Measurements from ENCODE around the gene CARNS1. TPM values are rescaled to one million over a fixed set of nuclear protein-coding genes. Genes with fewer than 3 reads are reported as not detected.

CARNS1 gene
- polyA plus RNA-seq, 1 of the 3 experiments (the other 2 are of a cell fraction) = 0.23 TPM

DNA sequence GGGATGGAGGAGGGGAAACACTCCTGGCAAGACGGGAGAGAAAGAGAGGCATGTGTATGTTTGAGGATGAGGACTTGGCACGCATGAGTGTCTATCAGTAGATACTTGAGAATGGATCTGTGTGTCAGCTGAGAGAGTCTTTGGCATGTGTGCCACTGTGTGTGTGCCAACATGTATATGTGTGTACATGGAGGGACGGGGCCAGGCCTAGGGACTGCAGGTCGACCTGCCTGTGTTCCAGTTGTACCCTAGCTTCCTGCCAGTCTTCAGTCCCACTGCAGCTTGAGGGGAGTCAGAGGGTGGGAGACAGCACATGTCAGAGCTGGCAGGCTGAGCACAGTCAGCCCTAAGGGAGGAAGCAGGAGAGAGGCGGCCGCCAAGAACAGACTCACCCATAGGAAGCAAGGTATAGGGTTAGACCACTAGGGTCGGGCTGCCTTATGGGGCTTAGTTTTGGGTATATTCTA lies 47.7 kb upstream of the CARNS1 start:
- ChIA-PET CTCF (interaction anchor here (3.2 to 20.0 kb wide), 3 partner anchors 11 to 15 kb away, joined by 15 to 955 read pairs (median 78); partner anchors contain the start of genes CLCF1 and POLD4), POLR2A (interaction anchor here (1.3 kb wide), 1 partner anchor 137 kb away, joined by 3 read pairs; the partner anchor contains the start of gene PITPNM1)
- Histone ChIP-seq H3K9me2 (no peaks in the 10 kb centered on the region), H3K27ac (ENCODE audit: low read depth in 2 of 2, low read length in 1 of 2) (no peak overlapping the region), H2AFZ (ENCODE audit: low read depth) (no peak overlapping the region), H4K20me1 (ENCODE audit: insufficient read depth) (peaks cover 74% of the 10 kb centered on the region), H3K4me1 (ENCODE audit: control insufficient read depth in 1 of 2, insufficient read depth in 2 of 2, low read depth in 1 of 2, low read length in 1 of 2) (peaks cover 17 to 28% of the 10 kb centered on the region in 2 experiments; a peak in 3 of 4 replicates), H3K27me3 (ENCODE audit: insufficient read depth) (no peaks in the 10 kb centered on the region), H3K4me3 (ENCODE audit: low read depth in 2 of 2, low read length in 1 of 2) (no peak overlapping the region), H3K4me2 (no peak overlapping the region), H3K9ac (no peak overlapping the region), H3F3A (replicated peaks; ENCODE audit: insufficient read depth) (peaks cover 3% of the 10 kb centered on the region), H3K36me3 (replicated peaks in 1 of 2; ENCODE audit: control insufficient read depth in 1 of 2, insufficient read depth in 2 of 2, low read length in 1 of 2) (peaks cover 8 to 13% of the 10 kb centered on the region in 2 experiments), H3K79me2 (ENCODE audit: insufficient read depth) (peaks cover 79% of the 10 kb centered on the region), H3K9me3 (no peaks in the 10 kb centered on the region)
- 91% methylated on average over 6 of the region's 7 CpGs for WGBS (ENCODE audit: low lambda C conversion rate)
- no peak for DNase-seq
- TF ChIP-seq, protein P1, sequence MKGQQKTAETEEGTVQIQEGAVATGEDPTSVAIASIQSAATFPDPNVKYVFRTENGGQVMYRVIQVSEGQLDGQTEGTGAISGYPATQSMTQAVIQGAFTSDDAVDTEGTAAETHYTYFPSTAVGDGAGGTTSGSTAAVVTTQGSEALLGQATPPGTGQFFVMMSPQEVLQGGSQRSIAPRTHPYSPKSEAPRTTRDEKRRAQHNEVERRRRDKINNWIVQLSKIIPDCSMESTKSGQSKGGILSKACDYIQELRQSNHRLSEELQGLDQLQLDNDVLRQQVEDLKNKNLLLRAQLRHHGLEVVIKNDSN (IDR thresholded peaks at IDR 0.05; ENCODE audit: borderline replicate concordance, low read depth) = no peak
- TF ChIP-seq, protein P2, sequence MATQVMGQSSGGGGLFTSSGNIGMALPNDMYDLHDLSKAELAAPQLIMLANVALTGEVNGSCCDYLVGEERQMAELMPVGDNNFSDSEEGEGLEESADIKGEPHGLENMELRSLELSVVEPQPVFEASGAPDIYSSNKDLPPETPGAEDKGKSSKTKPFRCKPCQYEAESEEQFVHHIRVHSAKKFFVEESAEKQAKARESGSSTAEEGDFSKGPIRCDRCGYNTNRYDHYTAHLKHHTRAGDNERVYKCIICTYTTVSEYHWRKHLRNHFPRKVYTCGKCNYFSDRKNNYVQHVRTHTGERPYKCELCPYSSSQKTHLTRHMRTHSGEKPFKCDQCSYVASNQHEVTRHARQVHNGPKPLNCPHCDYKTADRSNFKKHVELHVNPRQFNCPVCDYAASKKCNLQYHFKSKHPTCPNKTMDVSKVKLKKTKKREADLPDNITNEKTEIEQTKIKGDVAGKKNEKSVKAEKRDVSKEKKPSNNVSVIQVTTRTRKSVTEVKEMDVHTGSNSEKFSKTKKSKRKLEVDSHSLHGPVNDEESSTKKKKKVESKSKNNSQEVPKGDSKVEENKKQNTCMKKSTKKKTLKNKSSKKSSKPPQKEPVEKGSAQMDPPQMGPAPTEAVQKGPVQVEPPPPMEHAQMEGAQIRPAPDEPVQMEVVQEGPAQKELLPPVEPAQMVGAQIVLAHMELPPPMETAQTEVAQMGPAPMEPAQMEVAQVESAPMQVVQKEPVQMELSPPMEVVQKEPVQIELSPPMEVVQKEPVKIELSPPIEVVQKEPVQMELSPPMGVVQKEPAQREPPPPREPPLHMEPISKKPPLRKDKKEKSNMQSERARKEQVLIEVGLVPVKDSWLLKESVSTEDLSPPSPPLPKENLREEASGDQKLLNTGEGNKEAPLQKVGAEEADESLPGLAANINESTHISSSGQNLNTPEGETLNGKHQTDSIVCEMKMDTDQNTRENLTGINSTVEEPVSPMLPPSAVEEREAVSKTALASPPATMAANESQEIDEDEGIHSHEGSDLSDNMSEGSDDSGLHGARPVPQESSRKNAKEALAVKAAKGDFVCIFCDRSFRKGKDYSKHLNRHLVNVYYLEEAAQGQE (IDR thresholded peaks at IDR 0.05; ENCODE audit: low read depth, low read length) = no peak
- TF ChIP-seq GABPA (IDR thresholded peaks at IDR 0.05; ENCODE audit: low read depth) (no peak), PBX3 (IDR thresholded peaks at IDR 0.05) (no peak), FOXM1 (IDR thresholded peaks at IDR 0.05; ENCODE audit: low read depth) (no peak), FOXJ3 (CRISPR knock-in tag; IDR thresholded peaks at IDR 0.05) (no peak), MXI1 (IDR thresholded peaks at IDR 0.05; ENCODE audit: low read depth, low read length) (no peak), EP300 (IDR thresholded peaks at IDR 0.05; ENCODE audit: borderline replicate concordance in 1 of 2, low read depth in 1 of 2, low read length in 1 of 2) (no peak), RFX5 (IDR thresholded peaks at IDR 0.05; ENCODE audit: low read length) (no peak), TEAD4 (IDR thresholded peaks at IDR 0.05; ENCODE audit: borderline replicate concordance, insufficient read depth) (no peak), NRF1 (IDR thresholded peaks at IDR 0.05; ENCODE audit: low read depth, low read length) (no peak), RCOR1 (IDR thresholded peaks at IDR 0.05; ENCODE audit: low read length) (no peak), SMC3 (IDR thresholded peaks at IDR 0.05; ENCODE audit: low read depth, low read length) (no peak)
- TF ChIP-seq, protein P3, sequence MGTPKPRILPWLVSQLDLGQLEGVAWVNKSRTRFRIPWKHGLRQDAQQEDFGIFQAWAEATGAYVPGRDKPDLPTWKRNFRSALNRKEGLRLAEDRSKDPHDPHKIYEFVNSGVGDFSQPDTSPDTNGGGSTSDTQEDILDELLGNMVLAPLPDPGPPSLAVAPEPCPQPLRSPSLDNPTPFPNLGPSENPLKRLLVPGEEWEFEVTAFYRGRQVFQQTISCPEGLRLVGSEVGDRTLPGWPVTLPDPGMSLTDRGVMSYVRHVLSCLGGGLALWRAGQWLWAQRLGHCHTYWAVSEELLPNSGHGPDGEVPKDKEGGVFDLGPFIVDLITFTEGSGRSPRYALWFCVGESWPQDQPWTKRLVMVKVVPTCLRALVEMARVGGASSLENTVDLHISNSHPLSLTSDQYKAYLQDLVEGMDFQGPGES (IDR thresholded peaks at IDR 0.05; ENCODE audit: low read depth, low read length) = no peak
